Measurements from ENCODE around the gene LCK.

DNA sequence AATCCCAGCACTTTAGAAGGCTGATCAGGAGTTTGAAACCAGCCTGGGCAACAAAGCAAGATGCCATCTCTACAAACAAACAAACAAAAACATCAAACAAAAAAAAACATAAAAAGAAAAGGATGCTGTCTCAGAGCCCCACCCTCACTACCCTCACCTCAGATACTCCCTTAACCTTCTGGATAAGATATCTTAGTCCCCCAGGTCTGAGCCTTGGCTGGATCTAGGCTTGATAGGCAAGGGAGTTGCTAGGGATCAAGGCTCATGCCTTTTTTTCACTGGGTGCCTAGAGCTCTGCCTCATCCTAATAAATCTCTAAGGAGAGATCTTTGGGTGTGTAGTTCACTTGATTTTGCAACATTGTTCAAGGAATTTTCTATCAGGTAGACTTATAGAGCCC is 48.3 kb downstream of the LCK start:
- TF ChIP-seq, protein P1, sequence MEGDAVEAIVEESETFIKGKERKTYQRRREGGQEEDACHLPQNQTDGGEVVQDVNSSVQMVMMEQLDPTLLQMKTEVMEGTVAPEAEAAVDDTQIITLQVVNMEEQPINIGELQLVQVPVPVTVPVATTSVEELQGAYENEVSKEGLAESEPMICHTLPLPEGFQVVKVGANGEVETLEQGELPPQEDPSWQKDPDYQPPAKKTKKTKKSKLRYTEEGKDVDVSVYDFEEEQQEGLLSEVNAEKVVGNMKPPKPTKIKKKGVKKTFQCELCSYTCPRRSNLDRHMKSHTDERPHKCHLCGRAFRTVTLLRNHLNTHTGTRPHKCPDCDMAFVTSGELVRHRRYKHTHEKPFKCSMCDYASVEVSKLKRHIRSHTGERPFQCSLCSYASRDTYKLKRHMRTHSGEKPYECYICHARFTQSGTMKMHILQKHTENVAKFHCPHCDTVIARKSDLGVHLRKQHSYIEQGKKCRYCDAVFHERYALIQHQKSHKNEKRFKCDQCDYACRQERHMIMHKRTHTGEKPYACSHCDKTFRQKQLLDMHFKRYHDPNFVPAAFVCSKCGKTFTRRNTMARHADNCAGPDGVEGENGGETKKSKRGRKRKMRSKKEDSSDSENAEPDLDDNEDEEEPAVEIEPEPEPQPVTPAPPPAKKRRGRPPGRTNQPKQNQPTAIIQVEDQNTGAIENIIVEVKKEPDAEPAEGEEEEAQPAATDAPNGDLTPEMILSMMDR (IDR thresholded peaks at IDR 0.05), result no peak
- no peak for TF ChIP-seq POLR2A (IDR thresholded peaks at IDR 0.05)
